ENCODE results near the gene TRIML1. TPM values are rescaled to one million over a fixed set of nuclear protein-coding genes. Genes with fewer than 3 reads are reported as not detected.

Gene TRIML1
- total and polyA plus RNA-seq, 9 donors: not detected

GRCh38 chr4:188113156-188113555 lies 26.1 kb upstream of the TRIML1 start:
- no peaks in the 10 kb centered on the region for H3K27me3 ChIP-seq
- DNase-seq: no peak
- no peaks in the 10 kb centered on the region for H3K9me3 ChIP-seq
- no peak overlapping the region for H3K27ac ChIP-seq
- 81 to 93% (median 90%) methylated on average over 9 of the region's 9 CpGs for WGBS, 3 donors
- no peak for TF ChIP-seq CTCF (IDR thresholded peaks at IDR 0.05)
- TF ChIP-seq EP300 (IDR thresholded peaks at IDR 0.05): no peak
- TF ChIP-seq POLR2A (IDR thresholded peaks at IDR 0.05): no peak
- intact Hi-C loops (cut with DNase I): no loop called here
- no peaks in the 10 kb centered on the region for H3K4me1 ChIP-seq (ENCODE audit: insufficient read depth)
- no peaks in the 10 kb centered on the region for H3K36me3 ChIP-seq
- no peak overlapping the region for H3K4me3 ChIP-seq

- 65 to 79% (median 75%) methylated on average over 16 of the region's 16 CpGs for WGBS, 3 donors
- Histone ChIP-seq H3K27me3 (no peaks in the 10 kb centered on the region), H3K36me3 (no peaks in the 10 kb centered on the region), H3K4me1 (ENCODE audit: insufficient read depth) (no peaks in the 10 kb centered on the region), H3K27ac (no peak overlapping the region), H3K9me3 (no peaks in the 10 kb centered on the region), H3K4me3 (no peak overlapping the region)
- TF ChIP-seq CTCF (IDR thresholded peaks at IDR 0.05): no peak
- TF ChIP-seq EP300 (IDR thresholded peaks at IDR 0.05): no peak
- TF ChIP-seq POLR2A (IDR thresholded peaks at IDR 0.05): no peak
- no peak for DNase-seq
- intact Hi-C loops (cut with DNase I): no loop called here
These were observed 21.5 kb upstream of the TRIML1 start for GRCh38 chr4:188117631-188118324.

GRCh38 chr4:188121530-188121929 lies 17.7 kb upstream of the TRIML1 start:
- no peak overlapping the region for H3K27ac ChIP-seq
- no peaks in the 10 kb centered on the region for H3K27me3 ChIP-seq
- no peaks in the 10 kb centered on the region for H3K9me3 ChIP-seq
- H3K4me1 ChIP-seq (ENCODE audit: insufficient read depth): no peaks in the 10 kb centered on the region
- intact Hi-C loops (cut with DNase I): no loop called here
- H3K4me3 ChIP-seq: no peak overlapping the region
- no peaks in the 10 kb centered on the region for H3K36me3 ChIP-seq
- DNase-seq: no peak
- TF ChIP-seq CTCF (IDR thresholded peaks at IDR 0.05): no peak
- no peak for TF ChIP-seq POLR2A (IDR thresholded peaks at IDR 0.05)
- no peak for TF ChIP-seq EP300 (IDR thresholded peaks at IDR 0.05)
- 60 to 67% (median 67%) methylated on average over 13 of the region's 13 CpGs for WGBS, 3 donors

GRCh38 chr4:188127214-188127874 lies 11.9 kb upstream of the TRIML1 start:
- 59 to 77% (median 77%) methylated on average over 5 of the region's 5 CpGs for WGBS, 3 donors
- no peaks in the 10 kb centered on the region for H3K27me3 ChIP-seq
- H3K9me3 ChIP-seq: no peaks in the 10 kb centered on the region
- H3K4me1 ChIP-seq (ENCODE audit: insufficient read depth): no peaks in the 10 kb centered on the region
- TF ChIP-seq CTCF (IDR thresholded peaks at IDR 0.05) (no peak), POLR2A (IDR thresholded peaks at IDR 0.05) (no peak), EP300 (IDR thresholded peaks at IDR 0.05) (no peak)
- intact Hi-C loops (cut with DNase I): no loop called here
- H3K27ac ChIP-seq: no peak overlapping the region
- no peaks in the 10 kb centered on the region for H3K36me3 ChIP-seq
- no peak overlapping the region for H3K4me3 ChIP-seq
- DNase-seq: no peak

All from ovary (tissue), 9 donors.